ENCODE results near the gene RAP2C. TPM values are rescaled to one million over a fixed set of nuclear protein-coding genes. Genes with fewer than 3 reads are reported as not detected.

The RAP2C gene
- total and polyA plus RNA-seq, 7 donors, result 9.6 to 25.7 (median 22.2) TPM

GRCh38 chrX:132181364-132181763 lies 37.9 kb downstream of the RAP2C start:
- WGBS, 3 donors, result 44 to 56% (median 47%) methylated on average over 7 of the region's 7 CpGs
- no peak overlapping the region for H3K4me3 ChIP-seq
- peaks cover 0 to 13% (median 0%) of the 10 kb centered on the region in 3 donors for H3K27me3 ChIP-seq (ENCODE audit: insufficient read depth in 3 of 3, low read length in 2 of 3)
- no peak for ATAC-seq
- H3K27ac ChIP-seq, result no peak overlapping the region
- H3K4me1 ChIP-seq, result no peaks in the 10 kb centered on the region
- intact Hi-C loops (cut with DNase I), result no loop called here
- H3K36me3 ChIP-seq (ENCODE audit: insufficient read depth in 1 of 2, low read depth in 1 of 2), result no peaks in the 10 kb centered on the region
- TF ChIP-seq, protein P1, sequence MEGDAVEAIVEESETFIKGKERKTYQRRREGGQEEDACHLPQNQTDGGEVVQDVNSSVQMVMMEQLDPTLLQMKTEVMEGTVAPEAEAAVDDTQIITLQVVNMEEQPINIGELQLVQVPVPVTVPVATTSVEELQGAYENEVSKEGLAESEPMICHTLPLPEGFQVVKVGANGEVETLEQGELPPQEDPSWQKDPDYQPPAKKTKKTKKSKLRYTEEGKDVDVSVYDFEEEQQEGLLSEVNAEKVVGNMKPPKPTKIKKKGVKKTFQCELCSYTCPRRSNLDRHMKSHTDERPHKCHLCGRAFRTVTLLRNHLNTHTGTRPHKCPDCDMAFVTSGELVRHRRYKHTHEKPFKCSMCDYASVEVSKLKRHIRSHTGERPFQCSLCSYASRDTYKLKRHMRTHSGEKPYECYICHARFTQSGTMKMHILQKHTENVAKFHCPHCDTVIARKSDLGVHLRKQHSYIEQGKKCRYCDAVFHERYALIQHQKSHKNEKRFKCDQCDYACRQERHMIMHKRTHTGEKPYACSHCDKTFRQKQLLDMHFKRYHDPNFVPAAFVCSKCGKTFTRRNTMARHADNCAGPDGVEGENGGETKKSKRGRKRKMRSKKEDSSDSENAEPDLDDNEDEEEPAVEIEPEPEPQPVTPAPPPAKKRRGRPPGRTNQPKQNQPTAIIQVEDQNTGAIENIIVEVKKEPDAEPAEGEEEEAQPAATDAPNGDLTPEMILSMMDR (IDR thresholded peaks at IDR 0.05), result no peak
- H3K9me3 ChIP-seq, result no peaks in the 10 kb centered on the region
- no peak for DNase-seq

GRCh38 chrX:132180929-132181328 lies 38.3 kb downstream of the RAP2C start:
- WGBS, 3 donors, result 84 to 96% (median 95%) methylated on average over 3 of the region's 3 CpGs

GRCh38 chrX:132173647-132174046 lies 45.6 kb downstream of the RAP2C start:
- Histone ChIP-seq H3K27me3 (ENCODE audit: insufficient read depth in 3 of 3, low read length in 2 of 3) (peaks cover 0 to 4% (median 0%) of the 10 kb centered on the region in 3 donors), H3K36me3 (ENCODE audit: insufficient read depth in 1 of 2, low read depth in 1 of 2) (no peaks in the 10 kb centered on the region), H3K27ac (no peak overlapping the region), H3K4me3 (no peak overlapping the region), H3K9me3 (no peaks in the 10 kb centered on the region), H3K4me1 (no peaks in the 10 kb centered on the region)
- TF ChIP-seq, protein P1 (IDR thresholded peaks at IDR 0.05), result no peak
- no peak for DNase-seq
- no peak for ATAC-seq
- intact Hi-C loops (cut with DNase I), result no loop called here
- 40 to 80% (median 73%) methylated on average over 1 of the region's 1 CpG for WGBS, 3 donors

More at GRCh38 chrX:132180929-132181328, 38.3 kb downstream of the RAP2C start:
- no peaks in the 10 kb centered on the region for H3K4me1 ChIP-seq
- H3K36me3 ChIP-seq (ENCODE audit: insufficient read depth in 1 of 2, low read depth in 1 of 2), result no peaks in the 10 kb centered on the region
- TF ChIP-seq, protein P1 (IDR thresholded peaks at IDR 0.05), result no peak
- no peaks in the 10 kb centered on the region for H3K9me3 ChIP-seq
- H3K4me3 ChIP-seq, result no peak overlapping the region
- DNase-seq, result no peak
- H3K27me3 ChIP-seq (ENCODE audit: insufficient read depth in 3 of 3, low read length in 2 of 3), result peaks cover 0 to 16% (median 0%) of the 10 kb centered on the region in 3 donors
- intact Hi-C loops (cut with DNase I), result no loop called here
- ATAC-seq, result no peak
- H3K27ac ChIP-seq, result no peak overlapping the region

- Histone ChIP-seq H3K27me3 (ENCODE audit: insufficient read depth in 3 of 3, low read length in 2 of 3) (peaks cover 0 to 4% (median 0%) of the 10 kb centered on the region in 3 donors), H3K4me1 (no peaks in the 10 kb centered on the region), H3K36me3 (ENCODE audit: insufficient read depth in 1 of 2, low read depth in 1 of 2) (no peaks in the 10 kb centered on the region), H3K4me3 (no peak overlapping the region), H3K27ac (no peak overlapping the region), H3K9me3 (no peaks in the 10 kb centered on the region)
- DNase-seq, result no peak
- TF ChIP-seq, protein P1 (IDR thresholded peaks at IDR 0.05), result no peak
- ATAC-seq, result no peak
- 66 to 75% (median 73%) methylated on average over 3 of the region's 3 CpGs for WGBS, 3 donors
- intact Hi-C loops (cut with DNase I), result no loop called here
These were observed 47.4 kb downstream of the RAP2C start for GRCh38 chrX:132171881-132172280.

DNA sequence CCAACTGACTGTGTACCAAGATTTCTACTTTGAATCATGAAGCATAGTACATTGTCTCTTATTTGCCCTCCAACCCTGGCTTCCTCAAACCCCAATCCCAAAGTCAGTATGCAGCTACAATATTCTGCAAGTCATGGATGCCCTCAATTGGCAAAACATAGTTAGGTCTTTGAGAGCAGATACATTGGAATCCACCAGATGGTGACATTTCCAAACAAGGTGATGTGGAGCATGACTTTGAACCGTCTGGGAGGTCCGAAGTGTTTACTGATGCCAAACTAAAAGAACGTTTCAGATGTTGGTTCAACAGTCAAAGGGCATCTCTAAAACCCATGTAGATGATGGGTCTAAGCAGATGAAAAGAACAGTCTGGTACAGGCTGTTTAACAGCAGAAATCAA lies 47.8 kb downstream of the RAP2C start:
- Histone ChIP-seq H3K9me3 (no peaks in the 10 kb centered on the region), H3K27ac (no peak overlapping the region), H3K4me1 (no peaks in the 10 kb centered on the region), H3K36me3 (ENCODE audit: insufficient read depth in 1 of 2, low read depth in 1 of 2) (no peaks in the 10 kb centered on the region), H3K4me3 (no peak overlapping the region), H3K27me3 (ENCODE audit: insufficient read depth in 3 of 3, low read length in 2 of 3) (peaks cover 0 to 6% (median 0%) of the 10 kb centered on the region in 3 donors)
- DNase-seq (no peak), ATAC-seq (no peak)
- intact Hi-C loops (cut with DNase I), result no loop called here
- 35 to 43% (median 36%) methylated on average over 3 of the region's 3 CpGs for WGBS, 3 donors
- TF ChIP-seq, protein P1 (IDR thresholded peaks at IDR 0.05), result no peak
